Stomach (tissue), 9 donors: Measurements from ENCODE around the gene SNRNP70. TPM values are rescaled to one million over a fixed set of nuclear protein-coding genes. Genes with fewer than 3 reads are reported as not detected.

Source experiments
- DNase-seq, 2 donors: peaks; one replicate each; pipeline versions ENCODE4 v3.0.0 to v3.0.0-alpha.2; 2013 to 2019
- H3K27ac ChIP-seq, 5 donors: fragments of 200-600 bp in 4 of 5; sonication (generic) in 4 of 5; one replicate each; pipeline ENCODE4 v1.5.1; 2013 to 2019; ENCODE audit warnings: mild to moderate bottlenecking in 1 of 5, moderate library complexity in 1 of 5
- H3K27me3 ChIP-seq, 3 donors: fragments of 200-600 bp; sonication (generic); one replicate each; pipeline ENCODE4 v1.5.1; 2017 to 2019; ENCODE audit warnings: mixed run types in 1 of 3
- H3K36me3 ChIP-seq, 4 donors: fragments of 200-600 bp; sonication (generic); 1 replicate in 3 of 4; 2 replicates in 1 of 4; pipeline ENCODE4 v1.5.1; 2016 to 2019
- H3K4me1 ChIP-seq, 4 donors: fragments of 200-600 bp; sonication (generic); one replicate each; pipeline ENCODE4 v1.5.1; 2016 to 2019
- H3K4me3 ChIP-seq, 4 donors: fragments of 200-600 bp; sonication (generic) in 3 of 4; one replicate each; pipeline ENCODE4 v1.5.1; 2016 to 2019; ENCODE audit warnings: mild to moderate bottlenecking in 1 of 4
- H3K9me3 ChIP-seq, 4 donors: fragments of 200-600 bp; sonication (generic); one replicate each; pipeline ENCODE4 v1.5.1; 2016 to 2019
- EP300 ChIP-seq: sonication (generic); formaldehyde crosslinking; IDR thresholded peaks from one replicate; pipeline ENCODE4 v1.6.1; 2017; ENCODE audit warnings: antibody characterized with exemption
- POLR2A ChIP-seq, 4 donors: fragments of 450-650 bp; IDR thresholded peaks; one replicate each; pipeline ENCODE4 v1.6.1; 2016; ENCODE audit warnings: antibody characterized with exemption in 4 of 4, control low read depth in 2 of 4, mild to moderate bottlenecking in 1 of 4, moderate library complexity in 1 of 4
- POLR2AphosphoS5 ChIP-seq, 3 donors: sonication (generic); formaldehyde crosslinking; IDR thresholded peaks; one replicate each; pipeline ENCODE4 v1.6.1; 2016; ENCODE audit warnings: antibody characterized with exemption in 3 of 3
- WGBS, 5 donors: extraction: QIAGEN DNeasy Blood & Tissue Kit in 3 of 5; methylation state at CpG; one replicate each; pipeline versions ENCODE4 v1.1.5 to v1.1.7; 2013 to 2018; 5-methylcytosine and 5-hydroxymethylcytosine counted together
- intact Hi-C: fragments of 100-400 bp; cut with DNase I; formaldehyde crosslinking; loops from one replicate; pipeline ENCODE4 v1.15.1; 2023; ENCODE audit warnings: low total_unique reads
- polyA plus RNA-seq, 3 donors: library from polyadenylated mRNA; stranded (reverse); fragments of 200-250 nt; gene quantifications; one replicate each; pipeline ENCODE4 v1.2.3, GENCODE V29; 2013
- total RNA-seq, 5 donors: library from RNA; depleted of rRNA; stranded (reverse); fragments of >200 nt; gene quantifications; one replicate each; pipeline versions ENCODE4 v1.1.0 to v1.2.3, GENCODE V29; 2014 to 2016
- TF ChIP-seq, protein P1 (sequence below), 7 experiments: fragments of 450-650 bp in 4 of 7; fragments of 200-600 bp in 3 of 7; sonication (generic) in 3 of 7; IDR thresholded peaks; one replicate each; pipeline ENCODE4 v1.5.1; 2016 to 2019; ENCODE audit warnings: antibody characterized with exemption in 7 of 7, control low read depth in 2 of 7, mild to moderate bottlenecking in 1 of 7
- donor health status: healthy with polysubstance abuse.
- donor health status: Bipolar disorder and iron deficiency.
- donor health status: healthy.

The SNRNP70 gene
- total and polyA plus RNA-seq, 8 donors = 163 to 3,365 (median 222) TPM

DNA sequence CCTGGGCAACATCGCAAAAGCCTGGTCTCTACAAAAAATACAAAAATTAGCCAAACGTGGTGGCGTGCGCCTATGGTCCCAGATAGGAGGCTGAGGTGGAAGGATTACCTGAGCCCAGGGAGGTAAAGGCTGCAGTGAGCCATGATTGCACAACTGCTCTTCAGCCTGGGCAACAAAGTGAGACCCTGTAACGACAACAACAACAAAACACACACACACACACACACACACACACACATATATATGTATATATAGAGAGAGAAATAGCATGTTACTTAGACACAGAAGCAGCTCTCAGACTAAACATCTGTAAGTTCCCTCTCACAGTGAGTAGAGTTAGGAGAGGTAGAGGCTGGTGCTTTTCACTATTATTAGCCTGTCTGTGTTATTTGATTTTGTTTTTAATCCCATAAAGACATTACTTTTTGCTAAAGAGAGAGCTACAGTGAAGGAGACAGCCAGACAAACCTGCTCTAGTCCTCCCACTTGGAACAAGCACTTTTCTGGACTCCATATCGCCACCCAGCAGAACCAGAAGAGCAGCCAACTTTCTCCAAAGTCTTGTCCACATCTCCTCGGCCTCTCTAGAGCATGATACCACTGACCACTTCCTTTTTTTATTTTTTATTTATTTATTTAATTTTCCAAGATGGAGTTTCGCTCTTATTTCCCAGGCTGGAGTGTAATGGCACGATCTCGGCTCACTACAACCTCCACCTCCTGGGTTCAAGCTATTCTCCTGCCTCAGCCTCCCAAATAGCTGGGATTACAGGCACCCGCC is 26.2 kb downstream of the SNRNP70 start:
- intact Hi-C loops = no loop called here
- peaks cover 21 to 33% (median 31%) of the 10 kb centered on the region in 4 donors for H3K36me3 ChIP-seq
- H3K27me3 ChIP-seq = no peaks in the 10 kb centered on the region
- no peak overlapping the region for H3K27ac ChIP-seq
- no peaks in the 10 kb centered on the region for H3K9me3 ChIP-seq
- 75 to 78% (median 75%) methylated on average over 11 of the region's 11 CpGs for WGBS, 5 donors
- no peak overlapping the region for H3K4me3 ChIP-seq
- H3K4me1 ChIP-seq = peaks cover 12 to 34% (median 25%) of the 10 kb centered on the region in 4 donors
- DNase-seq = no peak
- TF ChIP-seq, protein P1, sequence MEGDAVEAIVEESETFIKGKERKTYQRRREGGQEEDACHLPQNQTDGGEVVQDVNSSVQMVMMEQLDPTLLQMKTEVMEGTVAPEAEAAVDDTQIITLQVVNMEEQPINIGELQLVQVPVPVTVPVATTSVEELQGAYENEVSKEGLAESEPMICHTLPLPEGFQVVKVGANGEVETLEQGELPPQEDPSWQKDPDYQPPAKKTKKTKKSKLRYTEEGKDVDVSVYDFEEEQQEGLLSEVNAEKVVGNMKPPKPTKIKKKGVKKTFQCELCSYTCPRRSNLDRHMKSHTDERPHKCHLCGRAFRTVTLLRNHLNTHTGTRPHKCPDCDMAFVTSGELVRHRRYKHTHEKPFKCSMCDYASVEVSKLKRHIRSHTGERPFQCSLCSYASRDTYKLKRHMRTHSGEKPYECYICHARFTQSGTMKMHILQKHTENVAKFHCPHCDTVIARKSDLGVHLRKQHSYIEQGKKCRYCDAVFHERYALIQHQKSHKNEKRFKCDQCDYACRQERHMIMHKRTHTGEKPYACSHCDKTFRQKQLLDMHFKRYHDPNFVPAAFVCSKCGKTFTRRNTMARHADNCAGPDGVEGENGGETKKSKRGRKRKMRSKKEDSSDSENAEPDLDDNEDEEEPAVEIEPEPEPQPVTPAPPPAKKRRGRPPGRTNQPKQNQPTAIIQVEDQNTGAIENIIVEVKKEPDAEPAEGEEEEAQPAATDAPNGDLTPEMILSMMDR (IDR thresholded peaks at IDR 0.05) = no peak
- TF ChIP-seq POLR2A (IDR thresholded peaks at IDR 0.05) = no peak
- no peak for TF ChIP-seq EP300
- TF ChIP-seq POLR2AphosphoS5 (IDR thresholded peaks at IDR 0.05) = no peak

DNA sequence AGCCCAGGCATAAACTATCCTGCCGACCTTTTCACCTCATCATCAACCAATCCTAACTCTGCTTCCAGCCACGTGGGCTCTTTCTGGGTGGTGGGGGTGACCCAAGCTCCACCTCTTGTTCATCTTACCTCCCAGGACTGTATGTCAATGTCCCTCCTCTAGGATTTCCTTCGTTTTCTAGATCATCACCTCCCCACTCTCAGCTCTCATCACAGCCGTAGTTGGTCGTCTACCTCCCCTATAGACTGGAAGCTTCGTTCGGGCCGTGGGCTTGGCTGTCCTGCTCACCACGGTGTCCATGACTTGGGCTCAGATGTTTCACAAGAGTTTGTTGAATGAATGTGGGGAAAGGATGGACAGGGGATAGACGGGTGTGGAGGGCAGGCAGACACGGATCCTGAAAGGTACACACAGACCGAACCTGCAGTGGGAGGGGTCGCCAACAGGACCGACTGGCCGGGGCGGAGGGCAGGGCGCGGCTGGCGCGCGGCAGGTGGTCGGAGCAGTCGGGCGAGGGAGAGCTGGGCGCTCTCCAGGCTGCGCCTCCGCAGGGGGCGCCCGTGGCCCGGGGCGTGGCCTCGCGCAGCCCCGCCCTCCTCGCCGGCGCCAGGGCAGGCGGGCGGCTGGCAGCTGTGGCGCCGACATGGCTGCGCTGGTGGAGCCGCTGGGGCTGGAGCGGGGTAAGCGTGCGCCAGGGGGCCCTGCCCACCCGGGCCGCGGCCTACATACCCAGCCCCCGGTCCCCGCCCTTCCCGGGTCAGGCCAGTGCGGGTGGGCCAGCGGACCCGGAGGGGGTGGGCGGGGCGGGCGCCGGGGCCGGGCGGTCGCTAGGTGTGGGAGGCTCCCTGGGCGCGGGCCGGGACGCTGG is 28.7 kb downstream of the SNRNP70 start, which contains the start of gene LIN7B:
Gene LIN7B (plus strand): TSS at position 609 of the 868 bp plus-strand sequence. CDS start 35 bp downstream, at position 644.
- DNase-seq = peak; percentile 77 to 92
- H3K4me1 ChIP-seq = peaks cover 27 to 49% (median 40%) of the 10 kb centered on the region in 4 donors
- H3K4me3 ChIP-seq = peak within 1 kb of the TSS; percentile 87 to 98 (median 92)
- TF ChIP-seq POLR2A (IDR thresholded peaks at IDR 0.05) = no peak
- TF ChIP-seq, protein P1 (IDR thresholded peaks at IDR 0.05) = peak in 3 of 7 experiments; percentile 35 to 64 (median 39)
- peaks cover 0 to 8% (median 5%) of the 10 kb centered on the region in 4 donors for H3K36me3 ChIP-seq
- 0 to 1% (median 1%) methylated on average over 31 to 66 of the region's 66 CpGs for WGBS, 5 donors
- no peaks in the 10 kb centered on the region for H3K9me3 ChIP-seq
- intact Hi-C loops = no loop called here
- H3K27me3 ChIP-seq = no peaks in the 10 kb centered on the region
- H3K27ac ChIP-seq = peak within 1 kb of the TSS; percentile 74 to 90 (median 81)

DNA sequence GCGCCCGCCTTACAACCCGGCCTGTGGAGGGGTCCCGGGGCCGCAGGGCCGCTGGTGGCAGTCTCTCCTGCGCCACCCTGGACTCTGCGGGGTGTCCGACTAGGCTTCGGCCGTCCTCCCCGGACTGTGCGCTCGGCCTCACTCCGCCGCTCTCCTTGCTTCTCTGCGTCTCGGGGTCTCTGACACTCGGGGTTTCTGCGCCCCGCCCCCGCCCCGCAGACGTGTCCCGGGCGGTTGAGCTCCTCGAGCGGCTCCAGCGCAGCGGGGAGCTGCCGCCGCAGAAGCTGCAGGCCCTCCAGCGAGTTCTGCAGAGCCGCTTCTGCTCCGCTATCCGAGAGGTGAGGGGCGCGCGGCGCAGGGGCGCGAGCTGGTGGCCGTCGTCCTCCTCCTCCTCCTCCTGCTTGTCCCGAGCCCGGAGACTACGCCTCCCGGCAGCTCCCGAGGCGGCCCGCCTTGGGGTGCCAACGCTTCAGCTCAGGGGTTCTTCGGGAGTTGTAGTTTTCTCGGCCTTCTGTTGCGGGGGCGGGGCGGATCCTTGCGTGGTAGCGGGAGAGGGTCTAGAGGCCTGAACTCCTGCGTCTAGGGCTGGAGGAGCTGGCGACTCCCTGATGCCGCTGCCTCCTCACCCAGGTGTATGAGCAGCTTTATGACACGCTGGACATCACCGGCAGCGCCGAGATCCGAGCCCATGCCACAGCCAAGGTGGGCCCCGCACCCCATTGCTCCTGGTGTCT is 29.5 kb downstream of the SNRNP70 start:
- intact Hi-C loops = no loop called here
- H3K36me3 ChIP-seq = no peaks in the 10 kb centered on the region
- no peaks in the 10 kb centered on the region for H3K9me3 ChIP-seq
- H3K4me3 ChIP-seq = peak overlapping the region; percentile 87 to 98 (median 92)
- H3K27ac ChIP-seq = peak overlapping the region; percentile 74 to 90 (median 81)
- peak; percentile 65 to 89 for DNase-seq
- 9 to 41% (median 10%) methylated on average over 15 to 68 of the region's 68 CpGs for WGBS, 5 donors
- TF ChIP-seq, protein P1 (IDR thresholded peaks at IDR 0.05) = no peak
- TF ChIP-seq POLR2A (IDR thresholded peaks at IDR 0.05) = no peak
- no peak for TF ChIP-seq POLR2AphosphoS5 (IDR thresholded peaks at IDR 0.05)
- no peak for TF ChIP-seq EP300
- peaks cover 0 to 7% (median 1%) of the 10 kb centered on the region in 3 donors for H3K27me3 ChIP-seq
- H3K4me1 ChIP-seq = peaks cover 34 to 56% (median 47%) of the 10 kb centered on the region in 4 donors

DNA sequence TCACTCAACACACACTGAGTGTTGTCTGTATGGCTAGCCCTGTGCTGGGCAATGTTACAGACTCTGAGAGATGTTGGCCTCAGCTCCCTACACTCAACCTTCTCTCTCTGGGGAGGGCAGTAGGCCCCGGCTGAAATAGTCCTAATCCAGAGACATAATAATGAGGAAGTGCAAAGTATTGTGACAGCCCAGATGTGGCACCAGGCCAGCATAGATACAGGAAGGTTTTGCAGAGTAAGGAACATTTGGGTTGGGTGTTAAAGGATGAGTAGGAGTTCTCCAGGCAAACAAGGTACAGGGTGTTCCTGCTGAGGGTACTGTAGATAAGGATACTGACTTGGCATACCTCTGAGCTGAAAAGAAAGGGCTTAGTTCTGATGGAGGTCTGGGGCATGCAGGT is 31.3 kb downstream of the SNRNP70 start:
- Histone ChIP-seq H3K9me3 (no peaks in the 10 kb centered on the region), H3K27me3 (peaks cover 0 to 18% (median 9%) of the 10 kb centered on the region in 3 donors), H3K27ac (no peak overlapping the region), H3K4me1 (peaks cover 41 to 51% (median 49%) of the 10 kb centered on the region in 4 donors), H3K36me3 (no peaks in the 10 kb centered on the region), H3K4me3 (no peak overlapping the region)
- intact Hi-C loops = no loop called here
- peak in 1 of 2 donors; percentile 40 for DNase-seq
- TF ChIP-seq EP300 = no peak
- TF ChIP-seq, protein P1 (IDR thresholded peaks at IDR 0.05) = no peak
- no peak for TF ChIP-seq POLR2AphosphoS5 (IDR thresholded peaks at IDR 0.05)
- TF ChIP-seq POLR2A (IDR thresholded peaks at IDR 0.05) = no peak
- WGBS, 5 donors = 55 to 81% (median 63%) methylated on average over 1 of the region's 1 CpG
